Measurements from ENCODE around the gene PRRT1B.

GRCh38 chr9:131516930-131517329 is 28.4 kb upstream of the PRRT1B start:
- TF ChIP-seq CTCF (IDR thresholded peaks at IDR 0.05; ENCODE audit: low read depth, low read length): no peak
- TF ChIP-seq EZH2phosphoT487 (IDR thresholded peaks at IDR 0.05; ENCODE audit: low read depth): no peak

Data from OCI-LY3 (cell line).